ENCODE data around the gene PDCD4.

PDCD4 gene

DNA sequence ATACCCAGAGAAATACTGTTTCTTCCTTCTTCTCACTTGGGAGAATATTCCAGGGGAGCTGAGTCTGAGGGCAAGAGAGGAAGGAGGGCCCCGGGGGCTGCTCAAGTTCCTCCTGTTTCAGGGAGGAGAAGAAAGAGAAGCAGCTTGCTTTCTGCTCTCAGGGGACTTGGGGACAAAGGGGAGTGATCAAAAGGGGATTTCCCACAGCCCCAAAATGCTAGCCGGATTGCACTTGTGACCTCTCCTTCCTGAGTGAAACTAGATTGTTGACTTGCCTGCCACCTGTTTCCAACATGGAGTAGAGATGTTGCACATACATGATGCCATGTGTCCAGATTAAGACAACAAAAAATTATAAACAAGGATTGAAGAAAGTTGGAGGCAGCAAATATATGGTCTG is 28.7 kb upstream of the PDCD4 start:
- DNase-seq = no peak
- TF ChIP-seq, protein P1, sequence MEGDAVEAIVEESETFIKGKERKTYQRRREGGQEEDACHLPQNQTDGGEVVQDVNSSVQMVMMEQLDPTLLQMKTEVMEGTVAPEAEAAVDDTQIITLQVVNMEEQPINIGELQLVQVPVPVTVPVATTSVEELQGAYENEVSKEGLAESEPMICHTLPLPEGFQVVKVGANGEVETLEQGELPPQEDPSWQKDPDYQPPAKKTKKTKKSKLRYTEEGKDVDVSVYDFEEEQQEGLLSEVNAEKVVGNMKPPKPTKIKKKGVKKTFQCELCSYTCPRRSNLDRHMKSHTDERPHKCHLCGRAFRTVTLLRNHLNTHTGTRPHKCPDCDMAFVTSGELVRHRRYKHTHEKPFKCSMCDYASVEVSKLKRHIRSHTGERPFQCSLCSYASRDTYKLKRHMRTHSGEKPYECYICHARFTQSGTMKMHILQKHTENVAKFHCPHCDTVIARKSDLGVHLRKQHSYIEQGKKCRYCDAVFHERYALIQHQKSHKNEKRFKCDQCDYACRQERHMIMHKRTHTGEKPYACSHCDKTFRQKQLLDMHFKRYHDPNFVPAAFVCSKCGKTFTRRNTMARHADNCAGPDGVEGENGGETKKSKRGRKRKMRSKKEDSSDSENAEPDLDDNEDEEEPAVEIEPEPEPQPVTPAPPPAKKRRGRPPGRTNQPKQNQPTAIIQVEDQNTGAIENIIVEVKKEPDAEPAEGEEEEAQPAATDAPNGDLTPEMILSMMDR (IDR thresholded peaks at IDR 0.05; ENCODE audit: low read depth, low read length) = no peak
- H3K27me3 ChIP-seq (ENCODE audit: insufficient read depth, low read depth, severe bottlenecking) = no peaks in the 10 kb centered on the region
- H3K27ac ChIP-seq = no peak overlapping the region
- H3K36me3 ChIP-seq = no peaks in the 10 kb centered on the region
- H3K9me3 ChIP-seq (ENCODE audit: severe bottlenecking) = no peaks in the 10 kb centered on the region
- no peak overlapping the region for H3K4me3 ChIP-seq (ENCODE audit: low read depth, low read length)

DNA sequence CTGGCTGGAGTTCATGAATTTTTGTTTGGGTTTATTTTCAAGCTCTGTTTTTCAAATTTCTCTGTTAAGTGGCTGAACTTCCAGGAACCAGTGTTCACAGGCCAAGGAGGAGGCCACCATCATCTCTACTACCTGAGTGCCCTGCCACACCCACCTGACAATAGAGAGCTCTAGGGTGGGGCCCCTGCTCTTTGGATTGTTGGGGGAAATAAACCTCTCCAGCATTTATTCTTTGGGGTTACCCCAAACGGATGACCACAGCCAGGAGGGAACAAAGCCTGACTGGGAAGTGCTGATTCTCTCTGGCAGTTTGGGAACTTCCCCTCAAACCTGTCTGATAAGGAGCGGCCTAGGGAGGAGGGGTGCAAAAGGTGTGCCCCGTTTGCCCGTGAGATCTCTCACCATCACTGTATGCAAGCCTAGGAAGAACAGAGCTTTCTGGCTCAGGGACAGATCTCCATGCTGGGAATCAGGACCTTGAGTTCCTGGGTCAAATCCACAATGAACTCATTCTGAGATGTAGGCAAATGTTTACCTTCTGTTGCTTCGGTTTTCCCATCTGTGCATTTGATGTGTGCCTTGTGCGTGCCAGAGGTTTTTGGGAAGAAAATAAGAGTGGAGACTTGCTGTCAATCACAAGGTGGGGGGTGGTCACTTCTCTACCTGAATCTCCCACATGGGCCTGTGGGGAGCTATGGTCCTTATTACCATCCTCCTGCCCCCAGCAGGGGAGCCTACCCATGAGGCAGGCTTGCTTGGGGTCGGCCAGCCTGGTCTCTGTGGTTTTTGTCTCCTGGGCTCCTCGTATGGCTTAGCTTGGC is 27.7 kb upstream of the PDCD4 start:
- Histone ChIP-seq H3K27ac (no peak overlapping the region), H3K36me3 (no peaks in the 10 kb centered on the region), H3K9me3 (ENCODE audit: severe bottlenecking) (no peaks in the 10 kb centered on the region), H3K4me3 (ENCODE audit: low read depth, low read length) (no peak overlapping the region), H3K27me3 (ENCODE audit: insufficient read depth, low read depth, severe bottlenecking) (no peaks in the 10 kb centered on the region)
- no peak for DNase-seq
- TF ChIP-seq, protein P1 (IDR thresholded peaks at IDR 0.05; ENCODE audit: low read depth, low read length) = no peak

DNA sequence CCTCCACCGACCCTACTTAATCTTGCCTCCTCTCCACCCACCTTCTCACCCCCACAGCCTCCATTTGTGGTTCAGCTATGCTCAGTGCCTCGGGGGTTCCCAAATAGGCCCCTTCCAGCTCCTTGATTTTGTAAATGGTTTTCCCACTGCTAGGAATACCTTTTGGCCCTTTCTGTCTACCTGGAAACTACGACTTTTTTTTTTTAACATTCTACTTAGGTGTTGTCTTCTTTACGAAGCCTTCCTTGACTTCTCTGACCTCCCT is 27.2 kb upstream of the PDCD4 start:
- Histone ChIP-seq H3K36me3 (no peaks in the 10 kb centered on the region), H3K27ac (no peak overlapping the region), H3K27me3 (ENCODE audit: insufficient read depth, low read depth, severe bottlenecking) (no peaks in the 10 kb centered on the region), H3K9me3 (ENCODE audit: severe bottlenecking) (no peaks in the 10 kb centered on the region), H3K4me3 (ENCODE audit: low read depth, low read length) (no peak overlapping the region)
- TF ChIP-seq, protein P1 (IDR thresholded peaks at IDR 0.05; ENCODE audit: low read depth, low read length) = no peak
- DNase-seq = no peak

DNA sequence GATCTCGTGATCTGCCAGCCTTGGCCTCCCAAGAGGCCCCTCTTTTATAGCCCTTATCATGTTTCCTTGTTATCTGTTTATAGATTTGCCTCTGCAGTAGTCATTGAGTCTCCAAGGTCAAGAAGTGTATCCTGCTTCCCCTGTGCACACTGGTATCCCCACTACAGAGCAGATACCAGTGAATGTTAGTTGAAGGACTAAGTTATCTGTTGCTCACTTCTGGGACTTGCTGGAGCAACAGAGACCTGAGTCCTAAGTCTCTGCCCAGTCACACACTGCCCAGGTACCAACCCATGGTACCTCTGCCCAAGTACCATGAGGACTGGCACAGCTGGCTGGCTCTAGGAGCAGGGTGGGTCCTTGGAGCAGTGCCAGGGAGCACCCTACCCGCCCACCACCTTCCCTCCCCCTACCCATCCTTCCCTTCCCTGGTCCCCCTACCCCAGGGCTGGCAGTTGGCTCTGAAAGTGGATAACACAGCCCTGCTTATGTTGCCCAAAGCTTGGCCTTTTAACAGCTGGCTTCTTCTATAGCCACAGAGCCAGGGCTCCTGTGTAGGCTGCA is 26.5 kb upstream of the PDCD4 start:
- H3K9me3 ChIP-seq (ENCODE audit: severe bottlenecking) = no peaks in the 10 kb centered on the region
- no peaks in the 10 kb centered on the region for H3K36me3 ChIP-seq
- no peak overlapping the region for H3K27ac ChIP-seq
- no peaks in the 10 kb centered on the region for H3K27me3 ChIP-seq (ENCODE audit: insufficient read depth, low read depth, severe bottlenecking)
- DNase-seq = no peak
- TF ChIP-seq, protein P1 (IDR thresholded peaks at IDR 0.05; ENCODE audit: low read depth, low read length) = no peak
- H3K4me3 ChIP-seq (ENCODE audit: low read depth, low read length) = no peak overlapping the region

DNA sequence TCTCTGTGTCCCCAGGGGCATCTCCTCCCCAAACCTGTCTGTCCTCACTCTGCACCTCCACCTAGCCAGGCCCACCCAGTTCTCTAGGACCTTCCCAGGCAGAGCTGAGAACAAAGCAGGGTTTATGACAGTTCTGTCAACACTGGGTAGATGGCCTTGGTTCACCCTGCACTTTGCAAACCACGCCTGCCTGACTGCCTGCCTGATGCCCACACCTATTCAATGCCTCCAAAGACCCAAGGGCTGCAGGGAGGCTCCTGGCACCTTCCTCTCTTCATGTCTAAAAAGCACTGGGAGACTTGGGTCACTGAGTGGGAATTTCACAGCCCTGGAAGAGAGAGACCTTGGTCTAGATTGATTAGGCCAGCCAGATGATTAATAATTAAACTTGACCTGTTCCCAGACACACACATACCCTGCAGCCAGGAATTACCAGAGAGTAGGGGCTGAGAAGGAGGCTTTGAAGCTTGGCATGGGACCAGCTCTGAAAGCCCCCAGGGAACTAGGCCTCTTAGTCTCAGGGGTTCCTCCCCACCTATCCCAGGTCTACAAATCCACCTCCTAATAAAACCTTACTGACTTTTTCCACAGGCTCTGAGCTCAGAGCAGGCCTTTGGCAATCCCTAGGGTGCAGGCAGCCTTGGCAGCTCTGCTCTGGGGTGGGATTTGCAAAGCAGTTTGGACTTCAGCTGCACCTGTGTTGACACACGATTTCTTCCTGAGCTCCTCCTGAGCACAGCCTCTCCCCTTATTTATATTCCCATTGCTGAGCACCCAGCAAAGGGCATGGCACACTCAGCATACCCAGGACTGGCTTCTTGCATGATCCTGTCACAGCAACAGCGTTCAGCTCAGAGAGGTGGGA is 25.7 kb upstream of the PDCD4 start:
- Histone ChIP-seq H3K27ac (no peak overlapping the region), H3K9me3 (ENCODE audit: severe bottlenecking) (no peaks in the 10 kb centered on the region), H3K4me3 (ENCODE audit: low read depth, low read length) (no peak overlapping the region), H3K36me3 (no peaks in the 10 kb centered on the region), H3K27me3 (ENCODE audit: insufficient read depth, low read depth, severe bottlenecking) (no peaks in the 10 kb centered on the region)
- TF ChIP-seq, protein P1 (IDR thresholded peaks at IDR 0.05; ENCODE audit: low read depth, low read length) = no peak
- no peak for DNase-seq
